Endothelial cell of umbilical vein (primary cell): ENCODE measurements around the gene PEAK3.

Source experiments
- EZH2 ChIP-seq: IDR thresholded peaks from 2 replicates; pipeline ENCODE4 v1.6.1; 2012; ENCODE audit warnings: borderline replicate concordance, low read depth, mild to moderate bottlenecking, moderate library complexity, low read length, inconsistent platforms; ENCODE audit not compliant: severe bottlenecking
- POLR2AphosphoS5 ChIP-seq: IDR thresholded peaks from 2 replicates; pipeline ENCODE4 v1.6.1; 2012; ENCODE audit warnings: low read depth, mild to moderate bottlenecking, control low read depth, low read length, moderate library complexity; ENCODE audit not compliant: insufficient read depth
- TF ChIP-seq, protein P1 (sequence below), 2 donors: IDR thresholded peaks; 1 replicate in 1 of 2; 2 replicates in 1 of 2; pipeline ENCODE4 v1.5.1; 2011; ENCODE audit warnings: low read length in 2 of 2, mild to moderate bottlenecking in 2 of 2, moderate library complexity in 2 of 2, control low read depth in 1 of 2, inconsistent platforms in 1 of 2, low read depth in 1 of 2; ENCODE audit not compliant: insufficient read depth in 1 of 2; ENCODE audit errors: extremely low read depth in 1 of 2
- TF ChIP-seq, protein P2 (sequence below): IDR thresholded peaks from 2 replicates; pipeline ENCODE4 v1.6.1; 2011; ENCODE audit not compliant: insufficient read depth, insufficient read length

DNA sequence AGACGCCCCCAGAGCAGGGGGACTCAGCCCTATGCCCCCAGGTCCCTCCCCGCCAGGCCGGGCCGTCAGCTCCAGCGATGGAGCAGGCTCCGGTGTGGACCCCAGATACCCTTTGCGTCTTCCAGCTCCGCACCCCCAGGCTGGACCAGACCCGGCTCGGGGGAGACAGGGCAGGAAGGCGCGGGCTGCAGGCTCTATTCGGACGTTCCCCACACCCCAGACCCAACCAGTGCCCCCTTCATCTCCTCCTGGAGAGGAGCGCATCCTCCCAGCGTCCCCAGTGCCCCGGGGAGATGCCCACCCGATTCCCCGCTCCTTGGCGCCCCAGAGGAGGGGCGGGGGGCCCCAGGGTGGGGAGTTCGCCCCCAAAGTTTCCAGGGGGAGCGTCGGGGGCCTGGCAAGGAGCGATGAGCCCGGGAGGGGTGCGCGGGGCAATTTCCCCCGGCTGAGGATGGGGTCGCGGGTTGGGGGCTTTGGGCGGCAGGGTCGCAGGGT lies 25.6 kb upstream of the PEAK3 start:
- no peak for TF ChIP-seq POLR2AphosphoS5
- TF ChIP-seq, protein P1, sequence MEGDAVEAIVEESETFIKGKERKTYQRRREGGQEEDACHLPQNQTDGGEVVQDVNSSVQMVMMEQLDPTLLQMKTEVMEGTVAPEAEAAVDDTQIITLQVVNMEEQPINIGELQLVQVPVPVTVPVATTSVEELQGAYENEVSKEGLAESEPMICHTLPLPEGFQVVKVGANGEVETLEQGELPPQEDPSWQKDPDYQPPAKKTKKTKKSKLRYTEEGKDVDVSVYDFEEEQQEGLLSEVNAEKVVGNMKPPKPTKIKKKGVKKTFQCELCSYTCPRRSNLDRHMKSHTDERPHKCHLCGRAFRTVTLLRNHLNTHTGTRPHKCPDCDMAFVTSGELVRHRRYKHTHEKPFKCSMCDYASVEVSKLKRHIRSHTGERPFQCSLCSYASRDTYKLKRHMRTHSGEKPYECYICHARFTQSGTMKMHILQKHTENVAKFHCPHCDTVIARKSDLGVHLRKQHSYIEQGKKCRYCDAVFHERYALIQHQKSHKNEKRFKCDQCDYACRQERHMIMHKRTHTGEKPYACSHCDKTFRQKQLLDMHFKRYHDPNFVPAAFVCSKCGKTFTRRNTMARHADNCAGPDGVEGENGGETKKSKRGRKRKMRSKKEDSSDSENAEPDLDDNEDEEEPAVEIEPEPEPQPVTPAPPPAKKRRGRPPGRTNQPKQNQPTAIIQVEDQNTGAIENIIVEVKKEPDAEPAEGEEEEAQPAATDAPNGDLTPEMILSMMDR (IDR thresholded peaks at IDR 0.05; ENCODE audit: extremely low read depth in 1 of 2, insufficient read depth in 1 of 2, low read depth in 1 of 2, low read length in 2 of 2): no peak
- TF ChIP-seq EZH2: peak; percentile 74
- TF ChIP-seq, protein P2, sequence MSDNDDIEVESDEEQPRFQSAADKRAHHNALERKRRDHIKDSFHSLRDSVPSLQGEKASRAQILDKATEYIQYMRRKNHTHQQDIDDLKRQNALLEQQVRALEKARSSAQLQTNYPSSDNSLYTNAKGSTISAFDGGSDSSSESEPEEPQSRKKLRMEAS: no peak
